HG03439 (cell line): ENCODE data around the gene BCKDHA.
"Not testable (repeated sequence)": the region's sequence is repeated elsewhere in the genome, so short reads cannot be mapped to it uniquely, and the experiment has no call there.

Experiments used
- ATAC-seq: cut with Tn5 transposase; IDR thresholded peaks from one replicate; pipeline ENCODE4 v1.9.1; 2021; ENCODE audit warnings: mild to moderate bottlenecking, moderate library complexity; ENCODE audit not compliant: unreplicated experiment

BCKDHA gene

GRCh38 chr19:41364524-41365391 is 32.9 kb upstream of the BCKDHA start:
- no peak for ATAC-seq

- ATAC-seq = no peak
These were observed 31.5 kb upstream of the BCKDHA start for GRCh38 chr19:41366089-41366488.

- ATAC-seq = no peak
These were observed 29.7 kb upstream of the BCKDHA start for GRCh38 chr19:41367848-41368301.

GRCh38 chr19:41369769-41370168 is 27.8 kb upstream of the BCKDHA start:
- ATAC-seq = no peak

- not testable (repeated sequence) for ATAC-seq
These were observed 26.5 kb upstream of the BCKDHA start for GRCh38 chr19:41371119-41371518.

GRCh38 chr19:41371541-41371940 is 26.1 kb upstream of the BCKDHA start:
- no peak for ATAC-seq

GRCh38 chr19:41372501-41372900 is 25.1 kb upstream of the BCKDHA start:
- ATAC-seq = no peak

- ATAC-seq = no peak
These were observed 23.6 kb upstream of the BCKDHA start for GRCh38 chr19:41373993-41374392.

GRCh38 chr19:41376241-41376997 is 21.2 kb upstream of the BCKDHA start, which contains the start of gene TMEM91:
TSS of gene TMEM91 (plus strand) at chr19:41376533. CDS start at chr19:41378310, 1,777 bp downstream.
- no peak for ATAC-seq

- ATAC-seq = no peak
These were observed 20.6 kb upstream of the BCKDHA start for GRCh38 chr19:41376998-41377365.

- no peak for ATAC-seq
These were observed 19.5 kb upstream of the BCKDHA start for GRCh38 chr19:41377977-41378709.

GRCh38 chr19:41381536-41381935 is 16.1 kb upstream of the BCKDHA start:
- not testable (repeated sequence) for ATAC-seq

GRCh38 chr19:41384351-41384750 is 13.3 kb upstream of the BCKDHA start:
- ATAC-seq = no peak

- ATAC-seq = no peak
These were observed 11.2 kb upstream of the BCKDHA start for GRCh38 chr19:41386442-41386841.

- no peak for ATAC-seq
These were observed 6.0 kb upstream of the BCKDHA start for GRCh38 chr19:41391618-41392017.

- no peak for ATAC-seq
These were observed 4.8 kb upstream of the BCKDHA start for GRCh38 chr19:41392775-41393174.

GRCh38 chr19:41395355-41395754 is 2.3 kb upstream of the BCKDHA start:
- ATAC-seq = no peak

GRCh38 chr19:41398050-41398418 is 416 bp downstream of the BCKDHA start:
- no peak for ATAC-seq

GRCh38 chr19:41398598-41398997 is 980 bp downstream of the BCKDHA start:
- no peak for ATAC-seq

GRCh38 chr19:41399091-41399490 is 1.5 kb downstream of the BCKDHA start:
- ATAC-seq = no peak

- no peak for ATAC-seq
These were observed 1.9 kb downstream of the BCKDHA start for GRCh38 chr19:41399525-41399924.
